ENCODE data around the gene GABRG3.

- no peak for TF ChIP-seq EZH2phosphoT487 (IDR thresholded peaks at IDR 0.05; ENCODE audit: unreplicated experiment)
- no peak for TF ChIP-seq CTCF (conservative IDR thresholded peaks at IDR 0.05; ENCODE audit: low read depth in 2 of 2)
- TF ChIP-seq POLR2AphosphoS5 (IDR thresholded peaks at IDR 0.05; ENCODE audit: low read depth), result no peak
These were observed 72.8 kb downstream of the GABRG3 start for GRCh38 chr15:27043770-27044169.

Measured in GM23338 (cell line).